Thyroid gland (tissue), 4 donors: ENCODE measurements around the gene MGME1. TPM values are rescaled to one million over a fixed set of nuclear protein-coding genes. Genes with fewer than 3 reads are reported as not detected.

Experiments used
- DNase-seq, 2 donors: peaks; one replicate each; pipeline ENCODE4 v3.0.0-alpha.2; 2019
- H3K27ac ChIP-seq, 3 donors: fragments of 200-600 bp; sonication (generic); 1 replicate in 2 of 3; 2 replicates in 1 of 3; pipeline ENCODE4 v1.5.1; 2016 to 2019; ENCODE audit warnings: mild to moderate bottlenecking in 1 of 3, moderate library complexity in 1 of 3
- H3K27me3 ChIP-seq: fragments of 200-600 bp; sonication (generic); one replicate; pipeline ENCODE4 v1.5.1; 2019
- H3K36me3 ChIP-seq, 2 donors: fragments of 200-600 bp; sonication (generic); one replicate each; pipeline ENCODE4 v1.5.1; 2016 to 2019
- H3K4me1 ChIP-seq, 2 donors: fragments of 200-600 bp; sonication (generic); one replicate each; pipeline ENCODE4 v1.5.1; 2017 to 2019
- H3K4me3 ChIP-seq, 3 donors: fragments of 200-600 bp; sonication (generic); replicated peaks in 1 of 3; 1 replicate in 2 of 3; 2 replicates in 1 of 3; pipeline ENCODE4 v1.5.1; 2016; ENCODE audit warnings: mild to moderate bottlenecking in 1 of 3
- H3K9me3 ChIP-seq: fragments of 200-600 bp; sonication (generic); one replicate; pipeline ENCODE4 v1.5.1; 2017
- POLR2A ChIP-seq, 2 donors: fragments of 450-650 bp; IDR thresholded peaks; one replicate each; pipeline ENCODE4 v1.6.1; 2017; ENCODE audit warnings: antibody characterized with exemption in 2 of 2, mild to moderate bottlenecking in 2 of 2, moderate library complexity in 1 of 2
- WGBS, 2 donors: methylation state at CpG; one replicate each; pipeline ENCODE4 v1.1.5; 2017; 5-methylcytosine and 5-hydroxymethylcytosine counted together
- intact Hi-C: fragments of 100-400 bp; cut with DNase I; formaldehyde crosslinking; loops from one replicate; pipeline ENCODE4 v1.15.1; 2023
- total RNA-seq, 4 donors: library from RNA; depleted of rRNA; stranded (reverse); fragments of >200 nt; gene quantifications; one replicate each; pipeline ENCODE4 v1.2.3, GENCODE V29; 2016
- TF ChIP-seq, protein P1 (sequence below), 6 experiments: fragments of 200-600 bp in 3 of 6; fragments of 450-650 bp in 3 of 6; sonication (generic) in 3 of 6; IDR thresholded peaks; one replicate each; pipeline ENCODE4 v1.5.1; 2016 to 2019; ENCODE audit warnings: antibody characterized with exemption in 6 of 6, mild to moderate bottlenecking in 2 of 6, inconsistent platforms in 1 of 6, moderate library complexity in 1 of 6

The MGME1 gene
- total RNA-seq, 4 donors from 2014 or later = 14.6 to 24.2 (median 16.8) TPM

DNA sequence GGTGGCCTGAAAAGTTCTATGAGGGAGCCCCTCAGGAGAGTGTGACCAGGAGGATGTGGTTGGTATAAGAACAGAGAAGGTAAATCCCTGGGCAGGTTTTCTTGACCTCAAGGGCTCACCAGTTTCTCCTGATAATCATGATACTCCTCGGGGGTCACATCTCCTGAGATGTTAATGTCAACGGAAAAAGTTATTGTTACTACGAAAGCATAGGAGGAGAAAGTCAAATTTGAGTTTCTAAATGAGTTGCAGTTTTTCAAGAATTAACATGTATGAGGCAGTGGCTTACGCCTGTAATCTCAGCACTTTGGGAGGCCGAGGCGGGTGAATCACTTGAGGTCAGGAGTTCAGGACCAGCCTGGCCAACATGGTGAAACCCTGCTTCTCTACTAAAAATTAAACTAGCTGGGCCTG lies 23.4 kb downstream of the MGME1 start:
- intact Hi-C loops = loop anchor here (10.0 kb wide), 1 partner anchor 487 kb away; no protein-coding TSS in a partner anchor
- 87 to 89% methylated on average over 6 of the region's 6 CpGs for WGBS, 2 donors
- TF ChIP-seq, protein P1, sequence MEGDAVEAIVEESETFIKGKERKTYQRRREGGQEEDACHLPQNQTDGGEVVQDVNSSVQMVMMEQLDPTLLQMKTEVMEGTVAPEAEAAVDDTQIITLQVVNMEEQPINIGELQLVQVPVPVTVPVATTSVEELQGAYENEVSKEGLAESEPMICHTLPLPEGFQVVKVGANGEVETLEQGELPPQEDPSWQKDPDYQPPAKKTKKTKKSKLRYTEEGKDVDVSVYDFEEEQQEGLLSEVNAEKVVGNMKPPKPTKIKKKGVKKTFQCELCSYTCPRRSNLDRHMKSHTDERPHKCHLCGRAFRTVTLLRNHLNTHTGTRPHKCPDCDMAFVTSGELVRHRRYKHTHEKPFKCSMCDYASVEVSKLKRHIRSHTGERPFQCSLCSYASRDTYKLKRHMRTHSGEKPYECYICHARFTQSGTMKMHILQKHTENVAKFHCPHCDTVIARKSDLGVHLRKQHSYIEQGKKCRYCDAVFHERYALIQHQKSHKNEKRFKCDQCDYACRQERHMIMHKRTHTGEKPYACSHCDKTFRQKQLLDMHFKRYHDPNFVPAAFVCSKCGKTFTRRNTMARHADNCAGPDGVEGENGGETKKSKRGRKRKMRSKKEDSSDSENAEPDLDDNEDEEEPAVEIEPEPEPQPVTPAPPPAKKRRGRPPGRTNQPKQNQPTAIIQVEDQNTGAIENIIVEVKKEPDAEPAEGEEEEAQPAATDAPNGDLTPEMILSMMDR (IDR thresholded peaks at IDR 0.05) = no peak
- no peak for TF ChIP-seq POLR2A (IDR thresholded peaks at IDR 0.05)

DNA sequence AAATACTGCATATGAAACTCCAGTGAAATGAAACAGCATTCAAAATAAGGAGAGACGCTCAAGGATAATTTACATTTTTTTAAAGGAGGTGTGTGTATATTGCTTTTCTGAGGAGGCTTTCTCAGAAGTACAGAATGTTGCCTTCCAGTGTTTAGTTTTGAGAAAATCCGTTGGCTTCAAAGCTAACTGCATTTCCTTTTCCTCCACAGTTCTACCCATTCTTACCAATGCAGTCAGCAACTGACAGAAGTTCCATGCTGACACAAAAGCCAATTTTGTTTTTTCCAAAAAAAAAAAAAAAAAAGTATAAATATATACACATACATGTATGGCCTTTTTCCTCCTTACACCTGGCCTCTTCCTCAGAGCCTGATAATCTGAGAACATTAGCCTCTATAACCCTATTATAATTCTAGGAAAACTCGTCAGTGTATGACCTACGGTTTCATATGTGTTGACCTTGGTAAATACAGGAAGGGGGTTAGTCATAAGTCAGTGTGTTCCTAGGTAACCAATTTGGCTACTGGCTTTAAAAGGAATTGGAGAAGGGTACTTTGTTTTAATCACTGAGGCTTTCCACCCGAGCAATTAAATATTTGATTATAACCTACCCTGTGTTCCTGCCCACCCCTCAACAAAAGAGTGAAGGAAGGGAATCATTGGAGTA lies 24.2 kb downstream of the MGME1 start:
- Histone ChIP-seq H3K27ac (no peak overlapping the region), H3K27me3 (no peaks in the 10 kb centered on the region), H3K4me1 (peaks cover 4 to 5% of the 10 kb centered on the region in 2 donors), H3K4me3 (no peak overlapping the region), H3K9me3 (no peaks in the 10 kb centered on the region), H3K36me3 (peaks cover 0 to 3% of the 10 kb centered on the region in 2 donors)
- TF ChIP-seq, protein P1 (IDR thresholded peaks at IDR 0.05) = no peak
- no peak for TF ChIP-seq POLR2A (IDR thresholded peaks at IDR 0.05)
- DNase-seq = no peak
- WGBS, 2 donors = 76 to 80% methylated on average over 5 of the region's 5 CpGs
- intact Hi-C loops = loop anchor here (10.0 kb wide), 1 partner anchor 488 kb away; no protein-coding TSS in a partner anchor

More for the DNA sequence above, 23.4 kb downstream of the MGME1 start:
- Histone ChIP-seq H3K27me3 (no peaks in the 10 kb centered on the region), H3K4me3 (no peak overlapping the region), H3K27ac (no peak overlapping the region), H3K9me3 (no peaks in the 10 kb centered on the region), H3K36me3 (peaks cover 0 to 3% of the 10 kb centered on the region in 2 donors), H3K4me1 (peaks cover 4 to 5% of the 10 kb centered on the region in 2 donors)
- DNase-seq = no peak

DNA sequence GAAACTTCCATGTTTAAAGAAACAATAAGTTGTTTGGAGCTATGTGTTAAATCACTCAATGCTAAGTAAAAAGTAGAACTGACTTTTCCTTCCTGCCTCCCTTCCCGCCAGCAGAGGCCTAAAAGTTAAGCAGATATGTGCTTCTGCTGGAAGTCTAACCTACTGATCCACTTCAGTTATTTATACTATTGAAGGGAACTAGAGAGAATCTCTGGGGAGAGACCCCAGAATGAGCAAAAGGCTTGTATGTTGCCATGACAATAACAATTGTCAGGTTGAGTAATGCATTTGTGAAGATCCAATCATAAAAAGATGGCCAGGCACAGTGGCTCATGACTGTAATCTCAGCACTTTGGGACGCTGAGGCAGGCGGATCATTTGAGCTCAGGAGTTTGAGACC lies 24.7 kb downstream of the MGME1 start:
- TF ChIP-seq, protein P1 (IDR thresholded peaks at IDR 0.05) = no peak
- TF ChIP-seq POLR2A (IDR thresholded peaks at IDR 0.05) = no peak
- Histone ChIP-seq H3K4me1 (peaks cover 4 to 5% of the 10 kb centered on the region in 2 donors), H3K9me3 (no peaks in the 10 kb centered on the region), H3K36me3 (peaks cover 0 to 3% of the 10 kb centered on the region in 2 donors), H3K4me3 (no peak overlapping the region), H3K27me3 (no peaks in the 10 kb centered on the region), H3K27ac (no peak overlapping the region)
- intact Hi-C loops = loop anchor here (10.0 kb wide), 1 partner anchor 489 kb away; no protein-coding TSS in a partner anchor
- WGBS, 2 donors = 94 to 97% methylated on average over 3 of the region's 3 CpGs
- no peak for DNase-seq

DNA sequence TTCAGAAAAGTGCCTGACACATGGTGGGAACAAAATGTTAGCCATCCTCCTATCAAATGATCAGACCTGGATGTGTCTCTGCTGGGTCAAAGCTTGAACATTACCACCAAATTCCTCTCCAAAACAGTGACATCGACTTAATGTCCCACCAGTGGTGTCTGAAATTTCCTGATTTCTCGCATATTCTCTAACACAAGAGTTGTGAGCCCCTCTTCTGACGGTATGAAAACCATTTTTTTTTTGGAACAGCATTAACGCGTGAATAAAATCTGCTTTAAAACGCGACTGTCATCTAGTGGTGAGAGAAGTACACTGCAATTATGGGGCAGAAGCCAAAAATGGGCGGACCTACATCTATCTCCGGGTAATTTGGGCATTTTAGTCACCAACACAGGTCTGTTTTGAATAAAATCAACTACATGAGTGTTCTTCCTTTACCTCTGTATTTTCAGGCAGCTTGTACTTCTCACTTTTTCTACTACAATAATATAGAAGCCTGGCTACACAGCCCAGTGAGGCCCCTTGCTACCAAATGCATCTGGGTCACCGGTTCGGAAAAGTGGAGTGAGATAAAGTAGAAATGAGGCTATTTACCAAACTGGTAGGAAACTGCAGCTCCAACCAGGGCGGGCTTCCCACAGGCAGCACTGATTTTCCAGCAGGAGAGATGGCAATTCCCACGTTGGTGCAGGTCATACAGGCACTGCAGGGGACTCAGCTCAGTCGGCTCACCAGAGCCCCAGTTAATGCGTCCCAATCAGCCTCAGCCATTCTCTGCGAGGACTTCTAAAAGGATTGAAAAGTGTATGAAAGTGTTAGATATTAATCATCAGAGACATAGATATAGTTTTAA lies 27.4 kb downstream of the MGME1 start:
- intact Hi-C loops = loop anchor here (10.0 kb wide), 1 partner anchor 491 kb away; no protein-coding TSS in a partner anchor

More for the DNA sequence above, 27.4 kb downstream of the MGME1 start:
- TF ChIP-seq POLR2A (IDR thresholded peaks at IDR 0.05) = no peak
- TF ChIP-seq, protein P1 (IDR thresholded peaks at IDR 0.05) = peak; percentile 92 to 100 (median 98)
- peaks cover 4 to 5% of the 10 kb centered on the region in 2 donors for H3K4me1 ChIP-seq
- no peaks in the 10 kb centered on the region for H3K9me3 ChIP-seq
- no peak overlapping the region for H3K4me3 ChIP-seq
- H3K27ac ChIP-seq = peak overlapping the region in 1 of 3 donors; percentile 28
- 21 to 27% methylated on average over 16 of the region's 16 CpGs for WGBS, 2 donors
- H3K36me3 ChIP-seq = no peaks in the 10 kb centered on the region
- H3K27me3 ChIP-seq = no peaks in the 10 kb centered on the region
- peak; percentile 48 to 50 for DNase-seq
